SK-N-SH treated with all-trans-retinoic acid at 6 μM for 48 hours (cell line): Measurements from ENCODE around the gene MAGI3.
"Not testable (repeated sequence)": the region's sequence is repeated elsewhere in the genome, so short reads cannot be mapped to it uniquely, and the experiment has no call there.

Experiments
- CSDC2 ChIP-seq: fragments of 250-450 bp; sonication (Bioruptor Pico); IDR thresholded peaks from 2 replicates; pipeline ENCODE4 v1.5.0; 2020; ENCODE audit warnings: mild to moderate bottlenecking, moderate library complexity
- ESRRG ChIP-seq: fragments of 250-450 bp; sonication (Bioruptor Pico); IDR thresholded peaks from 2 replicates; pipeline ENCODE4 v1.6.1; 2021; ENCODE audit warnings: mild to moderate bottlenecking
- ISL1 ChIP-seq: fragments of 250-450 bp; sonication (Bioruptor Pico); IDR thresholded peaks from 2 replicates; pipeline ENCODE4 v2.1.2; 2022; ENCODE audit warnings: mild to moderate bottlenecking, moderate library complexity
- OSR1 ChIP-seq: fragments of 250-450 bp; sonication (Bioruptor Pico); IDR thresholded peaks from 2 replicates; pipeline ENCODE4 v1.8.0; 2022; ENCODE audit warnings: moderate library complexity, mild to moderate bottlenecking, inconsistent platforms
- POU6F1 ChIP-seq: fragments of 250-450 bp; sonication (Bioruptor Pico); IDR thresholded peaks from 2 replicates; pipeline ENCODE4 v1.8.0; 2021; ENCODE audit warnings: low read depth, mild to moderate bottlenecking, moderate library complexity, borderline replicate concordance
- PPARA ChIP-seq: fragments of 250-450 bp; sonication (Bioruptor Pico); IDR thresholded peaks from 2 replicates; pipeline ENCODE4 v1.5.0; 2020; ENCODE audit warnings: mild to moderate bottlenecking, borderline replicate concordance
- RARB ChIP-seq: fragments of 250-450 bp; sonication (Bioruptor Pico); IDR thresholded peaks from 2 replicates; pipeline ENCODE4 v1.8.0; 2021; ENCODE audit warnings: mild to moderate bottlenecking, moderate library complexity
- SNAI2 ChIP-seq: fragments of 250-450 bp; sonication (Bioruptor Pico); IDR thresholded peaks from 2 replicates; pipeline ENCODE4 v1.5.0; 2020; ENCODE audit warnings: mild to moderate bottlenecking, moderate library complexity
- ZC3H10 ChIP-seq: fragments of 250-450 bp; sonication (Bioruptor Pico); IDR thresholded peaks from 2 replicates; pipeline ENCODE4 v1.5.1; 2021; ENCODE audit warnings: mild to moderate bottlenecking, moderate library complexity
- ZFP3 ChIP-seq: fragments of 250-450 bp; sonication (Bioruptor Pico); IDR thresholded peaks from 2 replicates; pipeline ENCODE4 v1.5.0; 2020; ENCODE audit warnings: mild to moderate bottlenecking, moderate library complexity
- ZNF8 ChIP-seq: fragments of 450-650 bp; formaldehyde crosslinking; IDR thresholded peaks from 2 replicates; pipeline ENCODE4 v1.5.0; 2020; ENCODE audit warnings: mild to moderate bottlenecking, moderate library complexity
- TF ChIP-seq, protein P1 (sequence below): fragments of 250-450 bp; sonication (Bioruptor Pico); IDR thresholded peaks from 2 replicates; pipeline ENCODE4 v1.5.1; 2020; ENCODE audit warnings: low read depth, mild to moderate bottlenecking, moderate library complexity

DNA sequence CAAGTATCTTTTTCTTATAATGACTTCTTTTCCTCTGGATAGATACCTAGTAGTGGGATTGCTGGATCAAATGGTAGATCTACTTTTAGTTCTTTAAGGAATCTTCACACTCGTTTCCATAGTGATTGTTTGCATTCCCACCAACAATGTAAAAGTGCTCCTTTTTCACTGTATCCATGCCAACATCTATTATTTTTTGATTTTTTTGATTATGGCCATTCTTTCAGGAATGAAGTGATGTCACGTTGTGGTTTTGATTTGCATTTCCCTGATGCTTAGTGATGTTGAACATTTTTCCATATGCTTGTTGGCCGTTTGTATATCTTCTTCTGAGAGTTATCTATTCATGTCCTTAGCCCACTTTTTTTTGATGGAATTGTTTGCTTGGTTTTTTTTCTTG, 94.8 kb downstream of the MAGI3 start:
- not testable (repeated sequence) for TF ChIP-seq PPARA (CRISPR knock-in tag); ZC3H10 (CRISPR knock-in tag); ISL1; SNAI2 (CRISPR knock-in tag); ZNF8 (CRISPR knock-in tag); CSDC2 (CRISPR knock-in tag); POU6F1; OSR1 (CRISPR knock-in tag); ESRRG; ZFP3 (CRISPR knock-in tag); RARB (CRISPR knock-in tag)
- TF ChIP-seq, protein P1, sequence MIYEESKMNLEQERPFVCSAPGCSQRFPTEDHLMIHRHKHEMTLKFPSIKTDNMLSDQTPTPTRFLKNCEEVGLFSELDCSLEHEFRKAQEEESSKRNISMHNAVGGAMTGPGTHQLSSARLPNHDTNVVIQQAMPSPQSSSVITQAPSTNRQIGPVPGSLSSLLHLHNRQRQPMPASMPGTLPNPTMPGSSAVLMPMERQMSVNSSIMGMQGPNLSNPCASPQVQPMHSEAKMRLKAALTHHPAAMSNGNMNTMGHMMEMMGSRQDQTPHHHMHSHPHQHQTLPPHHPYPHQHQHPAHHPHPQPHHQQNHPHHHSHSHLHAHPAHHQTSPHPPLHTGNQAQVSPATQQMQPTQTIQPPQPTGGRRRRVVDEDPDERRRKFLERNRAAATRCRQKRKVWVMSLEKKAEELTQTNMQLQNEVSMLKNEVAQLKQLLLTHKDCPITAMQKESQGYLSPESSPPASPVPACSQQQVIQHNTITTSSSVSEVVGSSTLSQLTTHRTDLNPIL (CRISPR knock-in tag): not testable (repeated sequence)
